ENCODE results near the gene TAF11L3.

DNA sequence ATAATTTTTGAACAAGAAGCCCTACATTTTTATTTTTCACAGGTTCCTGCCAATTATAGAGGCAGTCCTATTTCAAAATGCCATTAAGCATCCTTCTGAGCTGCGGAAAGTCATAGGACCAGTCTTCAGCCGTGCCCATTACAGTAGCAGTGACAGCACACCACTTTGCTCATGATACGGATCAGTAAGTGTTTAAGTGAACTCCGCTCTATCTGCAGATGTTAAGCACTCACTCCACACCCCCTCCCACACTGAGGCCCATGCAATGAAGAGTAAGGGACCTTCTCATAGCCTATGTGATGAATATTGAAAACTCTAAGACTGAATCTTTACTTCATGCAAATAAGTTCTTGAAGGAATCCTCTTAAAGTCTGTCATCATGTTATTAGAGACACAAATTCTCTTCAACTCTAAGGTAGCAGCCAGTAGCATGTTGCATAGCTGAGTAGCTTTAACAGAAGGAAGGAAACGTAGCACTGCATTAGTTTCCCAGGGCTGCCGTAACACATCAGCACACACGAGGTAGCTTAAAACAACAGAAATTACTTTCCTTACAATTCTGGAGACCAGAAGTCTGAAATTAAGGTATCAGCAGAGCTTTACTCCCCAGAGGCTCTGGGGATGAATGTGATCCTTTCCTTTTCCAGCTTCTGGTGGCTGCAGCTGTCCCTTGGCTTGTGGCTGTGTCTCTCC is 40.4 kb upstream of the TAF11L3 start:
- TF ChIP-seq, protein P1, sequence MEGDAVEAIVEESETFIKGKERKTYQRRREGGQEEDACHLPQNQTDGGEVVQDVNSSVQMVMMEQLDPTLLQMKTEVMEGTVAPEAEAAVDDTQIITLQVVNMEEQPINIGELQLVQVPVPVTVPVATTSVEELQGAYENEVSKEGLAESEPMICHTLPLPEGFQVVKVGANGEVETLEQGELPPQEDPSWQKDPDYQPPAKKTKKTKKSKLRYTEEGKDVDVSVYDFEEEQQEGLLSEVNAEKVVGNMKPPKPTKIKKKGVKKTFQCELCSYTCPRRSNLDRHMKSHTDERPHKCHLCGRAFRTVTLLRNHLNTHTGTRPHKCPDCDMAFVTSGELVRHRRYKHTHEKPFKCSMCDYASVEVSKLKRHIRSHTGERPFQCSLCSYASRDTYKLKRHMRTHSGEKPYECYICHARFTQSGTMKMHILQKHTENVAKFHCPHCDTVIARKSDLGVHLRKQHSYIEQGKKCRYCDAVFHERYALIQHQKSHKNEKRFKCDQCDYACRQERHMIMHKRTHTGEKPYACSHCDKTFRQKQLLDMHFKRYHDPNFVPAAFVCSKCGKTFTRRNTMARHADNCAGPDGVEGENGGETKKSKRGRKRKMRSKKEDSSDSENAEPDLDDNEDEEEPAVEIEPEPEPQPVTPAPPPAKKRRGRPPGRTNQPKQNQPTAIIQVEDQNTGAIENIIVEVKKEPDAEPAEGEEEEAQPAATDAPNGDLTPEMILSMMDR (IDR thresholded peaks at IDR 0.05) = no peak
- TF ChIP-seq, protein P2, sequence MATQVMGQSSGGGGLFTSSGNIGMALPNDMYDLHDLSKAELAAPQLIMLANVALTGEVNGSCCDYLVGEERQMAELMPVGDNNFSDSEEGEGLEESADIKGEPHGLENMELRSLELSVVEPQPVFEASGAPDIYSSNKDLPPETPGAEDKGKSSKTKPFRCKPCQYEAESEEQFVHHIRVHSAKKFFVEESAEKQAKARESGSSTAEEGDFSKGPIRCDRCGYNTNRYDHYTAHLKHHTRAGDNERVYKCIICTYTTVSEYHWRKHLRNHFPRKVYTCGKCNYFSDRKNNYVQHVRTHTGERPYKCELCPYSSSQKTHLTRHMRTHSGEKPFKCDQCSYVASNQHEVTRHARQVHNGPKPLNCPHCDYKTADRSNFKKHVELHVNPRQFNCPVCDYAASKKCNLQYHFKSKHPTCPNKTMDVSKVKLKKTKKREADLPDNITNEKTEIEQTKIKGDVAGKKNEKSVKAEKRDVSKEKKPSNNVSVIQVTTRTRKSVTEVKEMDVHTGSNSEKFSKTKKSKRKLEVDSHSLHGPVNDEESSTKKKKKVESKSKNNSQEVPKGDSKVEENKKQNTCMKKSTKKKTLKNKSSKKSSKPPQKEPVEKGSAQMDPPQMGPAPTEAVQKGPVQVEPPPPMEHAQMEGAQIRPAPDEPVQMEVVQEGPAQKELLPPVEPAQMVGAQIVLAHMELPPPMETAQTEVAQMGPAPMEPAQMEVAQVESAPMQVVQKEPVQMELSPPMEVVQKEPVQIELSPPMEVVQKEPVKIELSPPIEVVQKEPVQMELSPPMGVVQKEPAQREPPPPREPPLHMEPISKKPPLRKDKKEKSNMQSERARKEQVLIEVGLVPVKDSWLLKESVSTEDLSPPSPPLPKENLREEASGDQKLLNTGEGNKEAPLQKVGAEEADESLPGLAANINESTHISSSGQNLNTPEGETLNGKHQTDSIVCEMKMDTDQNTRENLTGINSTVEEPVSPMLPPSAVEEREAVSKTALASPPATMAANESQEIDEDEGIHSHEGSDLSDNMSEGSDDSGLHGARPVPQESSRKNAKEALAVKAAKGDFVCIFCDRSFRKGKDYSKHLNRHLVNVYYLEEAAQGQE (IDR thresholded peaks at IDR 0.05; ENCODE audit: insufficient read depth in 1 of 2, low read depth in 2 of 2, low read length in 1 of 2) = no peak
- TF ChIP-seq TCF7L2 (IDR thresholded peaks at IDR 0.05; ENCODE audit: low read depth, low read length) = no peak

Measured in Panc1 (cell line).